Measurements from ENCODE around the gene FRMD1.
A peak's percentile ranks its signal among the peaks of the same experiment; 100 is the strongest.
"Not testable (repeated sequence)": the region's sequence is repeated elsewhere in the genome, so short reads cannot be mapped to it uniquely, and the experiment has no call there.

Gene FRMD1

GRCh38 chr6:168093634-168094033 lies 14.6 kb upstream of the FRMD1 start:
- no peak for DNase-seq

- no peak for DNase-seq
Measured at GRCh38 chr6:168093071-168093505, 14.1 kb upstream of the FRMD1 start.

GRCh38 chr6:168092541-168092940 lies 13.5 kb upstream of the FRMD1 start:
- DNase-seq, result no peak

- no peak for DNase-seq
Measured at GRCh38 chr6:168091381-168092264, 12.6 kb upstream of the FRMD1 start.

GRCh38 chr6:168090706-168091105 lies 11.7 kb upstream of the FRMD1 start:
- no peak for DNase-seq

GRCh38 chr6:168090064-168090690 lies 11.2 kb upstream of the FRMD1 start:
- no peak for DNase-seq

- DNase-seq, result peak; percentile 79
Measured at GRCh38 chr6:168089186-168090063, 10.4 kb upstream of the FRMD1 start.

- DNase-seq, result peak; percentile 50
Measured at GRCh38 chr6:168088161-168089053, 9.4 kb upstream of the FRMD1 start.

GRCh38 chr6:168087436-168088160 lies 8.6 kb upstream of the FRMD1 start:
- no peak for DNase-seq

GRCh38 chr6:168086616-168087015 lies 7.6 kb upstream of the FRMD1 start:
- no peak for DNase-seq

- no peak for DNase-seq
Measured at GRCh38 chr6:168086066-168086465, 7.1 kb upstream of the FRMD1 start.

GRCh38 chr6:168084465-168085160 lies 5.6 kb upstream of the FRMD1 start:
- DNase-seq, result no peak

- no peak for DNase-seq
Measured at GRCh38 chr6:168083514-168083885, 4.5 kb upstream of the FRMD1 start.

- DNase-seq, result no peak
Measured at GRCh38 chr6:168082860-168083513, 4.0 kb upstream of the FRMD1 start.

- DNase-seq, result no peak
Measured at GRCh38 chr6:168081858-168082546, 3.0 kb upstream of the FRMD1 start.

GRCh38 chr6:168080393-168081077 lies 1.5 kb upstream of the FRMD1 start:
- DNase-seq, result no peak

GRCh38 chr6:168078175-168078942 lies 653 bp downstream of the FRMD1 start:
- no peak for DNase-seq

GRCh38 chr6:168077401-168077800 lies 1.6 kb downstream of the FRMD1 start:
- not testable (repeated sequence) for DNase-seq

Data from NCI-H2171 treated with DMSO at 0.1 percent for 48 hours (cell line).